ENCODE measurements around the gene WAC. TPM values are rescaled to one million over a fixed set of nuclear protein-coding genes. Genes with fewer than 3 reads are reported as not detected.

WAC gene
- total and polyA plus RNA-seq, 9 of the 15 experiments (the other 6 are each of a cell fraction or from before 2014, with no cell fraction given), result 24.8 to 123 (median 78.2) TPM

DNA sequence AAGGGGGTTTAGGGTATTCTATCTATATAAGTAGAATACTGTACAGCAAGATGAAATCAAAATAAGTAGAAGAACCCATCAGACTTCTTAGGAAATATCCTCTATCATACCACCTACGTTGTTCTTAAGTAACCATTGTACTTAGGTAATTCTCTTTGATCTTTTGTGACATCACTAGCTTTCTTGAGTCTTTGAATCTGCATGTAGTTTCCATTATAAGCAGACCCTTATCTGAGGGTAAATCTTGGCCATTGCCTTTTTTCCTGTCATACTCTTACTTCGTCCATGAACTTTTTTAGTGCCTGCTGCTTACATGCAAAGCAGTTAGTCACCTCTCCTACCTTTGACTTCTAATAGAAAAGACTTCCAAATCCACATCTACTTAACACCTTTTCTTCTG lies 49.0 kb downstream of the WAC start:
- Histone ChIP-seq H3K27ac (ENCODE audit: extremely low read depth, low read depth, low read length) (no peak overlapping the region), H3K4me3 (no peak overlapping the region), H3K4me1 (replicated peaks in 1 of 2; ENCODE audit: control insufficient read depth in 2 of 2, insufficient read depth in 2 of 2, low read length in 2 of 2) (no peaks in the 10 kb centered on the region; a peak in 1 of 5 replicates), H4K20me1 (replicated peaks; ENCODE audit: control insufficient read depth, insufficient read depth, low read length) (peaks cover 13% of the 10 kb centered on the region), H3K36me3 (ENCODE audit: control insufficient read depth, insufficient read depth, low read length) (peaks cover 89% of the 10 kb centered on the region), H3K9me3 (replicated peaks; ENCODE audit: control insufficient read depth, insufficient read depth, low read depth, low read length) (no peaks in the 10 kb centered on the region), H2AFZ (ENCODE audit: low read depth, low read length) (no peak overlapping the region), H3K9me1 (ENCODE audit: control insufficient read depth, insufficient read depth, low read length) (no peaks in the 10 kb centered on the region), H3K27me3 (ENCODE audit: control insufficient read depth in 2 of 2, insufficient read depth in 2 of 2, low read length in 2 of 2) (no peaks in the 10 kb centered on the region), H3K4me2 (ENCODE audit: insufficient read depth, low read length) (no peak overlapping the region), H3K79me2 (ENCODE audit: control insufficient read depth, insufficient read depth, low read length) (peaks cover 99% of the 10 kb centered on the region), H3K9ac (ENCODE audit: insufficient read depth in 1 of 2, low read depth in 2 of 2, low read length in 2 of 2) (no peak overlapping the region)
- in situ Hi-C loops (cut with MboI), result no loop called here
- no TSS peak for BruUV-seq (replicated peaks)
- FAIRE-seq (no peak), DNase-seq (ENCODE audit: extremely low read depth in 1 of 4, low spot score in 3 of 4) (no peak), ATAC-seq (no peak)
- CTCF ChIA-PET (ENCODE audit: low intra/inter-chr PET ratio), result no interaction called here
- TF ChIP-seq NR3C1 (CRISPR knock-in tag; IDR thresholded peaks at IDR 0.05), result no peak
- TF ChIP-seq, protein P1, sequence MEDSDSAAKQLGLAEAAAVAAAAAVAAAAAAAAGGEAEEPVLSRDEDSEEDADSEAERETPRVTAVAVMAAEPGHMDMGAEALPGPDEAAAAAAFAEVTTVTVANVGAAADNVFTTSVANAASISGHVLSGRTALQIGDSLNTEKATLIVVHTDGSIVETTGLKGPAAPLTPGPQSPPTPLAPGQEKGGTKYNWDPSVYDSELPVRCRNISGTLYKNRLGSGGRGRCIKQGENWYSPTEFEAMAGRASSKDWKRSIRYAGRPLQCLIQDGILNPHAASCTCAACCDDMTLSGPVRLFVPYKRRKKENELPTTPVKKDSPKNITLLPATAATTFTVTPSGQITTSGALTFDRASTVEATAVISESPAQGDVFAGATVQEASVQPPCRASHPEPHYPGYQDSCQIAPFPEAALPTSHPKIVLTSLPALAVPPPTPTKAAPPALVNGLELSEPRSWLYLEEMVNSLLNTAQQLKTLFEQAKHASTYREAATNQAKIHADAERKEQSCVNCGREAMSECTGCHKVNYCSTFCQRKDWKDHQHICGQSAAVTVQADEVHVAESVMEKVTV (CRISPR knock-in tag; IDR thresholded peaks at IDR 0.05), result no peak
- TF ChIP-seq KAT7 (CRISPR knock-in tag; IDR thresholded peaks at IDR 0.05; ENCODE audit: borderline replicate concordance), result no peak
- TF ChIP-seq ZBTB1 (CRISPR knock-in tag; IDR thresholded peaks at IDR 0.05; ENCODE audit: borderline replicate concordance, low read depth), result no peak
- TF ChIP-seq FOSL1 (tag; conservative IDR thresholded peaks at IDR 0.05), result no peak
- intact Hi-C loops (cut with micrococcal nuclease), result no loop called here
- POLR2A ChIA-PET, result interaction anchor here (1.0 kb wide), 1 partner anchor 12 kb away, joined by 3 read pairs; no protein-coding TSS in a partner anchor
- WGBS (ENCODE audit: insufficient coverage, low coverage, missing lambda C conversion rate), result 87% methylated on average over 2 of the region's 2 CpGs

All from K562 (cell line).